Activated CD4-positive, alpha-beta T cell treated with anti-CD3 and anti-CD28 coated beads, Interleukin-2, amount 50 U/mL, for 4 hours (primary cell): ENCODE measurements around the gene SRBD1.

Experiments
- DNase-seq, 2 experiments: peaks; one replicate each; pipeline ENCODE4 v3.0.0-alpha.2; 2020

SRBD1 gene

GRCh38 chr2:45611020-45611859 is at the start of gene SRBD1:
SRBD1 (minus strand) TSS chr2:45611267; CDS start chr2:45605441, 5,826 bp downstream.
- DNase-seq = peak; percentile 74 to 79

DNA sequence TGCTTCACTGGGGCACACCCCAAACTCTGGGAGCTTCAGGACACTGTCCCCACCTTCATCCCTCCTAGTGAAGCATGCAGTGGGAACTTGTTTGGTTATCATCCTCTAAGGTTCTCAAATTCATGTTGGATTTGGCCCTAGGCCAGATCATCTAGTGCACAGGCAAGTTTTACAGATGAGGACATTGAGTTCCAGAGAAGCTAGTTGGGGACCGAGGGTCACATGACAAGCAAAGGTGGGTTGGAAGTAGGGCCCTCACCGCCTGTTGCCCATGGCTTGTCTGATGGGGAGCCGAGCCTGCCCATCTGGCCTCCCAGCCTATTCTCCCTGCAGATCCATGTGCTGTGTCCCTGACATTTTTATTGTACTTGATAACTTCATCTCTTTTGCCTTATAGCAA is 43.2 kb upstream of the SRBD1 start:
- DNase-seq = no peak

DNA sequence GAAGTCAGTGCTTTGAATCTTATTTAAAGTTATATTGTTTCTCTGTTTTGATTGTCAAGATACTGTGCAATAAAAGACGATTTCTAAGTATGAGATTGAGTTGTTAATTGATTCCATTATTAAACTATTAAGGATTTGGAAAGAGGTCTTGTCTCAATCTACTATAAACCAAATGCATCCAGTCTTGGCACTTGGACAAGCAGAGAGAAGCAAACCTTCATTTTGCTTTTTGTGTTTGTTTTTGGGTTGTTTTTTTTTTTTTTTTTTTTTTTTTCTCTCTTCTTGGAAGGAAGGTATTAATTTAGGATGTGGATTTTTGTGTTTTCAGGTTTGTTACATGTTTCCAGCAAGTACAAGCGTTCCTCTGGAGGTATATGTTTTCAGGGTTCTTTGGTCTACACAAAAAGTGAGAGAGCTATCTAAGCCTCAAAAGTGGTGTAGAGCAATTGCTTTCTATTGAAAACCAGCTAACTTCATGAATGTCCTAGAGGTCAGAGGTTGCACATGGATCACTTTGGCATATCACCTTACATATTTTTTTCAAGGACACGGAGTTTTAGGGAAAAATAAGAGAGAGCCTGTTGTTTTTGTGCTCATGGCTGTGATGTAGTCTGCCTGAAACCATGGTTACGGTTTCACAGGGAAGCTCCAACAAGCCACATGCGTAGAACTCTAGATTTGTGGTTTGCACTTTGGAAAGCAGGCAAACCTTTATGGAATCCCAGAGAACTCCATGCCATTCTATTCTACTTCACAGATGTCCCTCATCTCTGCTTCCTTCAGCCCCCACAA is 42.3 kb upstream of the SRBD1 start:
- DNase-seq = no peak

- peak in 1 of 2 experiments; percentile 10 for DNase-seq
Observed at GRCh38 chr2:45652090-45653031, 41.3 kb upstream of the SRBD1 start.

DNA sequence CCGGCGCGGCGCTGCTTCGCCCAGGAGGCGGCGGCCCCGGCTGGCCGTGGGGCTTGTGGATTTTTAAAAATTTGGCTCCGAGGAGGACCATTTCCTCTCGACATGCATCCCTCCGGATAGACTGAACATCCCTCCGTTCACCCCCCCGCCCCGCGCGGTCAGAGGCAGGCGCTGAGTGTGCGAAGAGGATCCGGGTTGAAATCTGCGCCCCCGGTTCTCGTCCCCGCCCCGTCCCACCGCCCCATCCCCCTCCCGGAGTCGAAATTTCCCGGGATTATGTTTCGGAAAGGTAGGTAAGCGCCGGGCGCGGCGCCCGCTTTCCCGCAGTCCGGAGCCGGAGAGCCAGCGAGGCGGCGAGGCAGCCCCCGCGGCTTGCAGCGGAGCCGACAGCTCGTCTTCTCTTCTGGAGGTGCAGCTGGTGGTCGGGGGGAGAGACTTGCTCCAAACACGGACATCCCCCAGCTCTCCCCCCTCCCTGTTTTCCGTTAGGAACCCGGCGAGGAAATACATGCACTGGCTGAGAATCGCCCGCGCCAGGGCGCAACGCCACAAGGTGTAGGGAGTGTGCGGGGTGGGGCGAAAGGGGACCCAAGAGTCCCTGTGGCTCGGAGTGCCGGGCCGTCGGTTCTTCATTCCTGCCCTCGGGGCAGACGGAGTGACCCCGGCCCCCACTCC is 40.5 kb upstream of the SRBD1 start, which contains the start of gene PRKCE:
Gene PRKCE (plus strand): TSS at position 261 of the 675 bp plus-strand sequence.
- DNase-seq = peak; percentile 48 to 52

GRCh38 chr2:45650851-45651414 is 39.9 kb upstream of the SRBD1 start:
- peak; percentile 92 to 94 for DNase-seq

GRCh38 chr2:45649858-45650811 is 39.1 kb upstream of the SRBD1 start:
- peak; percentile 53 to 59 for DNase-seq

- no peak for DNase-seq
Observed at GRCh38 chr2:45649462-45649857, 38.4 kb upstream of the SRBD1 start.

- DNase-seq = no peak
Observed at GRCh38 chr2:45648636-45649035, 37.6 kb upstream of the SRBD1 start.

GRCh38 chr2:45647986-45648520 is 37.0 kb upstream of the SRBD1 start:
- no peak for DNase-seq

DNA sequence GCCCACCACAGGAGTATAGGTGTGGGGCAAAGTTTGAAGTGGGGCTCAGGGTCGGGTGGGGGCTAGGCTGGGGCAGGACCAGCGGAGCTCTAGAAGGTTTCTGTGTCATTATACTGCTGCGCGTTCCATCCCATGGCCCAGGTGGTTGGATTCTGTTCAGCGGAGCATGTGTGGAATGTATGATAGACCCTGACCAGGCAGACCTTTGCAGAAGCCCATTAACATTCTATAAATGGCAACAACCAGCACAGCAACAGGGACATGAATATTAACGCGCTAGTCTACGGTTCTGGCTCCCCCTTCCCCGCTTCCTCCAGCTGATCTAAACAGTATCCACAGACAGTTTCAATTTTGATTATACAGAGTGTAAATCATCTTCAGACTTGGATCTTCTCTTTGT is 36.3 kb upstream of the SRBD1 start:
- DNase-seq = no peak

- no peak for DNase-seq
Observed at GRCh38 chr2:45646289-45646688, 35.2 kb upstream of the SRBD1 start.

- DNase-seq = peak; percentile 59 to 67
Observed at GRCh38 chr2:45643543-45644542, 32.8 kb upstream of the SRBD1 start.

GRCh38 chr2:45643095-45643494 is 32.0 kb upstream of the SRBD1 start:
- DNase-seq = no peak

GRCh38 chr2:45640576-45640975 is 29.5 kb upstream of the SRBD1 start:
- DNase-seq = no peak

DNA sequence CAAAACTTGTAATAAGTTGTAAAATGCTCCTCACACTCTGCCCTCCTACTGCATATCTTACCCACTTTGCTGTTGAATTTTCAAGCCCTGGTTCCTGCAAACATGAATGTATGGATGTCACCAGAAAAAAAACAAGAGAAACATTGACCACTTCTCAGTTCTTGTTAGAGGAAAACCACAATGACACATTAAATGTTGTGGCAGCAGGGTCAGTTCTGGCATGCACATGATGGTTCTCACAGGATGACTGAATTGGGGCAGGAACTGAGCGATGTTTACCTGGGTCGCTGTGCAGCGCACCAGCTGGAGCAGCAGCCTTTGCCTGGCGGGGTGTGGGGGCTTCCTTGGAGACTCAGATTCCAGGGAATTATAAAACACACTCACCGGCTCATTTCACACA is 26.4 kb upstream of the SRBD1 start:
- DNase-seq = no peak

GRCh38 chr2:45636008-45636407 is 24.9 kb upstream of the SRBD1 start:
- no peak for DNase-seq

- DNase-seq = no peak
Observed at GRCh38 chr2:45634223-45634622, 23.2 kb upstream of the SRBD1 start.

GRCh38 chr2:45631955-45632354 is 20.9 kb upstream of the SRBD1 start:
- no peak for DNase-seq
